AG04450 (cell line): Measurements from ENCODE around the gene FOXC1. TPM values are rescaled to one million over a fixed set of nuclear protein-coding genes. Genes with fewer than 3 reads are reported as not detected.

Source experiments
- CTCF ChIA-PET: fragments of 300-600, 350-600 bp; formaldehyde crosslinking; extraction: SDS; loops from one replicate; lab custom pipeline; 2022; ENCODE audit warnings: antibody characterized with exemption, inconsistent platforms; lab: Charles Lee
- POLR2A ChIA-PET: fragments of 350-600 bp; formaldehyde crosslinking; extraction: SDS; loops from one replicate; lab custom pipeline; 2021; ENCODE audit warnings: antibody characterized with exemption, inconsistent platforms; lab: Yijun Ruan, JAX
- DNase-seq: peaks from one replicate; pipeline ENCODE4 v3.0.0-alpha.2; 2011; ENCODE audit warnings: low read depth, low spot score
- H3K27ac ChIP-seq: one replicate; pipeline ENCODE4 v1.5.1; 2012; ENCODE audit warnings: low read depth, low read length, control low read depth
- H3K27me3 ChIP-seq: one replicate; pipeline ENCODE4 v1.6.0; 2012; ENCODE audit warnings: low read length; ENCODE audit not compliant: control insufficient read depth, insufficient read depth
- H3K4me3 ChIP-seq: 2 replicates; pipeline ENCODE4 v1.5.1; 2011; ENCODE audit warnings: mild to moderate bottlenecking, low read depth, low read length, control low read depth
- H3K9me3 ChIP-seq: 2 replicates; pipeline ENCODE4 v1.5.1; 2012; ENCODE audit warnings: low read length; ENCODE audit not compliant: control insufficient read depth, insufficient read depth
- CTCF ChIP-seq: IDR thresholded peaks from 2 replicates; pipeline ENCODE4 v1.5.1; 2011; ENCODE audit warnings: low read depth, low read length, control low read depth, inconsistent platforms
- polyA plus RNA-seq: library from polyadenylated mRNA; depleted of rRNA; stranded (reverse); fragments of >200 nt; gene quantifications from 2 replicates; pipeline ENCODE4 v1.2.3, GENCODE V29; 2011

The FOXC1 gene
- polyA plus RNA-seq, 1 experiment, result 3.7 TPM

GRCh38 chr6:1617466-1618310 lies 8.0 kb downstream of the FOXC1 start:
- no peak for DNase-seq
- H3K9me3 ChIP-seq, result peaks cover 26% of the 10 kb centered on the region
- CTCF ChIA-PET, result interaction anchor here (0.9 to 1.0 kb wide), 3 partner anchors 13 to 487 kb away, joined by 3 to 5 read pairs (median 3); no protein-coding TSS in a partner anchor
- H3K4me3 ChIP-seq, result no peak overlapping the region
- H3K27me3 ChIP-seq, result peaks cover 10% of the 10 kb centered on the region
- TF ChIP-seq CTCF, result no peak
- POLR2A ChIA-PET, result interaction anchor here (0.7 kb wide), 1 partner anchor 515 kb away, joined by 3 read pairs; no protein-coding TSS in a partner anchor
- H3K27ac ChIP-seq, result no peak overlapping the region

GRCh38 chr6:1618311-1619097 lies 8.8 kb downstream of the FOXC1 start:
- POLR2A ChIA-PET, result no interaction called here
- DNase-seq, result no peak
- no peak for TF ChIP-seq CTCF
- Histone ChIP-seq H3K27me3 (peaks cover 12% of the 10 kb centered on the region), H3K4me3 (no peak overlapping the region), H3K27ac (no peak overlapping the region), H3K9me3 (peaks cover 26% of the 10 kb centered on the region)
- CTCF ChIA-PET, result interaction anchor here (1.0 kb wide), 1 partner anchor 486 kb away, joined by 5 read pairs; no protein-coding TSS in a partner anchor

GRCh38 chr6:1619098-1619672 lies 9.5 kb downstream of the FOXC1 start:
- POLR2A ChIA-PET, result no interaction called here
- no peak overlapping the region for H3K27ac ChIP-seq
- CTCF ChIA-PET, result interaction anchor here (0.7 kb wide), 1 partner anchor 10 kb away, joined by 5 read pairs; no protein-coding TSS in a partner anchor
- TF ChIP-seq CTCF, result no peak
- H3K4me3 ChIP-seq, result no peak overlapping the region
- peaks cover 12% of the 10 kb centered on the region for H3K27me3 ChIP-seq
- DNase-seq, result no peak
- peaks cover 23% of the 10 kb centered on the region for H3K9me3 ChIP-seq

GRCh38 chr6:1619673-1620503 lies 10.2 kb downstream of the FOXC1 start:
- Histone ChIP-seq H3K9me3 (peaks cover 21% of the 10 kb centered on the region), H3K27me3 (peaks cover 9% of the 10 kb centered on the region), H3K27ac (no peak overlapping the region), H3K4me3 (no peak overlapping the region)
- POLR2A ChIA-PET, result no interaction called here
- no peak for TF ChIP-seq CTCF
- CTCF ChIA-PET, result interaction anchor here (0.7 kb wide), 1 partner anchor 9 kb away, joined by 5 read pairs; no protein-coding TSS in a partner anchor
- no peak for DNase-seq
